Small intestine (tissue), 7 donors: ENCODE data around the gene RPIA. TPM values are rescaled to one million over a fixed set of nuclear protein-coding genes. Genes with fewer than 3 reads are reported as not detected.
"Not testable (repeated sequence)": the region's sequence is repeated elsewhere in the genome, so short reads cannot be mapped to it uniquely, and the experiment has no call there.

ENCODE experiments used
- DNase-seq, 2 donors: peaks; one replicate each; pipeline versions ENCODE4 v3.0.0 to v3.0.0-alpha.2; 2013
- FAIRE-seq: peaks from 2 replicates; lab custom pipeline; 2012; peaks lifted over from hg19 to GRCh38; lab: Jason Lieb, UNC
- H3K27ac ChIP-seq, 3 donors: one replicate each; pipeline ENCODE4 v1.5.1; 2013; ENCODE audit warnings: low read length in 2 of 3, mild to moderate bottlenecking in 2 of 3, control low read depth in 1 of 3, inconsistent platforms in 1 of 3, low read depth in 1 of 3, moderate library complexity in 1 of 3
- H3K27me3 ChIP-seq, 3 donors: one replicate each; pipeline ENCODE4 v1.6.1; 2013; ENCODE audit warnings: low read length in 3 of 3, inconsistent platforms in 1 of 3; ENCODE audit not compliant: control insufficient read depth in 3 of 3, insufficient read depth in 3 of 3
- H3K36me3 ChIP-seq, 3 donors: one replicate each; pipeline ENCODE4 v1.6.1; 2013; ENCODE audit warnings: low read length in 3 of 3, inconsistent platforms in 1 of 3, low read depth in 1 of 3, mild to moderate bottlenecking in 1 of 3, moderate library complexity in 1 of 3; ENCODE audit not compliant: control insufficient read depth in 3 of 3, insufficient read depth in 2 of 3
- H3K4me1 ChIP-seq, 3 donors: one replicate each; pipeline ENCODE4 v1.6.1; 2013; ENCODE audit warnings: low read length in 2 of 3, inconsistent platforms in 1 of 3, low read depth in 1 of 3, mild to moderate bottlenecking in 1 of 3, moderate library complexity in 1 of 3; ENCODE audit not compliant: control insufficient read depth in 3 of 3, insufficient read depth in 2 of 3
- H3K4me3 ChIP-seq, 3 donors: one replicate each; pipeline ENCODE4 v1.5.1; 2013; ENCODE audit warnings: low read length in 3 of 3, control low read depth in 1 of 3, inconsistent platforms in 1 of 3, low read depth in 1 of 3, mild to moderate bottlenecking in 1 of 3, moderate library complexity in 1 of 3
- H3K9me3 ChIP-seq, 2 donors: one replicate each; pipeline ENCODE4 v1.6.1; 2013; ENCODE audit warnings: low read depth in 1 of 2, low read length in 1 of 2; ENCODE audit not compliant: control insufficient read depth in 2 of 2, insufficient read depth in 1 of 2
- WGBS, 3 donors: extraction: QIAGEN DNeasy Blood & Tissue Kit; methylation state at CpG; one replicate each; pipeline ENCODE4 v1.1.7; 2013; 5-methylcytosine and 5-hydroxymethylcytosine counted together
- polyA plus RNA-seq, 4 donors: library from polyadenylated mRNA; stranded (reverse) in 3 of 4; unstranded in 1 of 4; fragments of 200-250 nt in 3 of 4; fragments of 120-200 nt in 1 of 4; gene quantifications; one replicate each; pipeline versions ENCODE4 v1.2.1 to v1.2.3, GENCODE V29; 2013
- donor health status: healthy with polysubstance abuse.
- donor health status: control.
- donor health status: control.
- donor health status: Bipolar disorder and iron deficiency.
- donor health status: healthy.

The RPIA gene
- polyA plus RNA-seq, 4 donors = 14.5 to 53.7 (median 21.4) TPM

- 53 to 64% (median 60%) methylated on average over 2 of the region's 2 CpGs for WGBS, 3 donors
- peak overlapping the region in 1 of 3 donors; percentile 23 for H3K27ac ChIP-seq
- no peaks in the 10 kb centered on the region for H3K4me1 ChIP-seq
- no peak for FAIRE-seq
- peak in 1 of 2 donors; percentile 24 for DNase-seq
- H3K4me3 ChIP-seq = no peak overlapping the region
- H3K36me3 ChIP-seq = peaks cover 11 to 33% (median 11%) of the 10 kb centered on the region in 3 donors
- no peaks in the 10 kb centered on the region for H3K27me3 ChIP-seq
- peaks cover 0 to 19% of the 10 kb centered on the region in 2 donors for H3K9me3 ChIP-seq
Measured at GRCh38 chr2:88747990-88748389, 56.5 kb downstream of the RPIA start.

GRCh38 chr2:88751768-88752167 lies 60.3 kb downstream of the RPIA start:
- H3K4me3 ChIP-seq = no peak overlapping the region
- peaks cover 6 to 39% (median 13%) of the 10 kb centered on the region in 3 donors for H3K36me3 ChIP-seq
- H3K27me3 ChIP-seq = no peaks in the 10 kb centered on the region
- peaks cover 0 to 8% of the 10 kb centered on the region in 2 donors for H3K9me3 ChIP-seq
- no peak for FAIRE-seq
- H3K27ac ChIP-seq = no peak overlapping the region
- DNase-seq = no peak
- 78 to 91% (median 84%) methylated on average over 3 of the region's 3 CpGs for WGBS, 3 donors
- H3K4me1 ChIP-seq = no peaks in the 10 kb centered on the region

GRCh38 chr2:88753833-88754584 lies 62.5 kb downstream of the RPIA start:
- FAIRE-seq = no peak

GRCh38 chr2:88754585-88755320 lies 63.3 kb downstream of the RPIA start:
- FAIRE-seq (no peak), DNase-seq (no peak)
- H3K27ac ChIP-seq = peak overlapping the region in 1 of 3 donors; percentile 79
- 68 to 83% (median 79%) methylated on average over 6 of the region's 6 CpGs for WGBS, 3 donors
- no peak overlapping the region for H3K4me3 ChIP-seq
- no peaks in the 10 kb centered on the region for H3K4me1 ChIP-seq
- no peaks in the 10 kb centered on the region for H3K27me3 ChIP-seq
- peaks cover 0 to 14% of the 10 kb centered on the region in 2 donors for H3K9me3 ChIP-seq
- peaks cover 6 to 24% (median 10%) of the 10 kb centered on the region in 3 donors for H3K36me3 ChIP-seq

More at GRCh38 chr2:88753833-88754584, 62.5 kb downstream of the RPIA start:
- Histone ChIP-seq H3K36me3 (peaks cover 6 to 27% (median 10%) of the 10 kb centered on the region in 3 donors), H3K4me3 (no peak overlapping the region), H3K9me3 (peaks cover 0 to 9% of the 10 kb centered on the region in 2 donors), H3K27me3 (no peaks in the 10 kb centered on the region), H3K27ac (peak overlapping the region in 1 of 3 donors; percentile 79), H3K4me1 (no peaks in the 10 kb centered on the region)
- no peak for DNase-seq
- 84 to 90% (median 85%) methylated on average over 4 of the region's 4 CpGs for WGBS, 3 donors

GRCh38 chr2:88755836-88756235 lies 64.4 kb downstream of the RPIA start:
- Histone ChIP-seq H3K27ac (peak overlapping the region in 1 of 3 donors; percentile 37), H3K4me1 (no peaks in the 10 kb centered on the region), H3K27me3 (no peaks in the 10 kb centered on the region), H3K4me3 (no peak overlapping the region), H3K36me3 (peaks cover 5 to 21% (median 10%) of the 10 kb centered on the region in 3 donors), H3K9me3 (peaks cover 0 to 14% of the 10 kb centered on the region in 2 donors)
- DNase-seq (no peak), FAIRE-seq (no peak)
- 93 to 97% (median 93%) methylated on average over 3 of the region's 3 CpGs for WGBS, 3 donors

- 93 to 95% (median 94%) methylated on average over 8 of the region's 8 CpGs for WGBS, 3 donors
- Histone ChIP-seq H3K4me3 (no peak overlapping the region), H3K9me3 (peaks cover 0 to 14% of the 10 kb centered on the region in 2 donors), H3K36me3 (peaks cover 2 to 21% (median 5%) of the 10 kb centered on the region in 3 donors), H3K27me3 (no peaks in the 10 kb centered on the region), H3K4me1 (no peaks in the 10 kb centered on the region), H3K27ac (no peak overlapping the region)
- FAIRE-seq (no peak), DNase-seq (peak in 1 of 2 donors; percentile 22)
Measured at GRCh38 chr2:88757025-88757424, 65.6 kb downstream of the RPIA start.

- H3K9me3 ChIP-seq = peaks cover 0 to 14% of the 10 kb centered on the region in 2 donors
- 92 to 100% (median 94%) methylated on average over 2 of the region's 2 CpGs for WGBS, 3 donors
- DNase-seq, H3K4me3 ChIP-seq, H3K27ac ChIP-seq, H3K27me3 ChIP-seq, FAIRE-seq, H3K4me1 ChIP-seq: not testable (repeated sequence)
- peaks cover 2 to 16% (median 2%) of the 10 kb centered on the region in 3 donors for H3K36me3 ChIP-seq
Measured at GRCh38 chr2:88758702-88759101, 67.2 kb downstream of the RPIA start.

GRCh38 chr2:88760819-88761598 lies 69.5 kb downstream of the RPIA start:
- H3K4me1 ChIP-seq = no peaks in the 10 kb centered on the region
- 59 to 81% (median 68%) methylated on average over 2 of the region's 2 CpGs for WGBS, 3 donors
- peaks cover 0 to 20% (median 0%) of the 10 kb centered on the region in 3 donors for H3K27me3 ChIP-seq
- no peak for DNase-seq
- FAIRE-seq = no peak
- H3K36me3 ChIP-seq = no peaks in the 10 kb centered on the region
- peaks cover 0 to 18% of the 10 kb centered on the region in 2 donors for H3K9me3 ChIP-seq
- H3K4me3 ChIP-seq = no peak overlapping the region
- no peak overlapping the region for H3K27ac ChIP-seq
